H9 (cell line): Measurements from ENCODE around the gene SOCS6. TPM values are rescaled to one million over a fixed set of nuclear protein-coding genes. Genes with fewer than 3 reads are reported as not detected.

Experiments
- DNase-seq: peaks from one replicate; pipeline ENCODE4 v3.0.0-alpha.2; 2017
- H2AFZ ChIP-seq: one replicate; pipeline ENCODE4 v1.6.1; 2013; ENCODE audit warnings: mild to moderate bottlenecking, low read length, control low read depth, moderate library complexity
- H2AK5ac ChIP-seq: 2 replicates; pipeline ENCODE4 v1.6.1; 2013; ENCODE audit warnings: low read length, control low read depth, mixed read lengths; ENCODE audit not compliant: insufficient read length
- H2BK120ac ChIP-seq: one replicate; pipeline ENCODE4 v1.6.1; 2013; ENCODE audit warnings: low read depth, mild to moderate bottlenecking, low read length, control low read depth, inconsistent platforms; ENCODE audit not compliant: poor library complexity, severe bottlenecking
- H2BK12ac ChIP-seq: 2 replicates; pipeline ENCODE4 v1.6.1; 2013; ENCODE audit warnings: low read length, control low read depth, mixed read lengths, low read depth; ENCODE audit not compliant: insufficient read length
- H2BK15ac ChIP-seq: 2 replicates; pipeline ENCODE4 v1.6.1; 2013; ENCODE audit warnings: low read depth, low read length, control low read depth
- H2BK20ac ChIP-seq: one replicate; pipeline ENCODE4 v1.6.1; 2013; ENCODE audit warnings: low read depth, mild to moderate bottlenecking, low read length, control low read depth, inconsistent platforms; ENCODE audit not compliant: poor library complexity, severe bottlenecking
- H2BK5ac ChIP-seq: 2 replicates; pipeline ENCODE4 v1.6.1; 2013; ENCODE audit warnings: low read length, control low read depth, mixed read lengths; ENCODE audit not compliant: insufficient read length
- H3K14ac ChIP-seq: 2 replicates; pipeline ENCODE4 v1.6.1; 2013; ENCODE audit warnings: low read length, control low read depth; ENCODE audit not compliant: insufficient read depth
- H3K18ac ChIP-seq: 2 replicates; pipeline ENCODE4 v1.6.1; 2013; ENCODE audit warnings: low read depth, mild to moderate bottlenecking, mixed read lengths, low read length, control low read depth; ENCODE audit not compliant: insufficient read length
- H3K23ac ChIP-seq: 2 replicates; pipeline ENCODE4 v1.6.1; 2013; ENCODE audit warnings: low read length, control low read depth, mixed read lengths, low read depth; ENCODE audit not compliant: insufficient read length
- H3K23me2 ChIP-seq: 2 replicates; pipeline ENCODE4 v1.6.1; 2013; ENCODE audit warnings: low read depth, mild to moderate bottlenecking, mixed read lengths, low read length, control low read depth; ENCODE audit not compliant: insufficient read length, poor library complexity, severe bottlenecking
- H3K27ac ChIP-seq: 2 replicates; pipeline ENCODE4 v1.5.1; 2013; ENCODE audit warnings: low read length, control low read depth, mixed read lengths, low read depth; ENCODE audit not compliant: insufficient read length
- H3K27me3 ChIP-seq: 2 replicates; pipeline ENCODE4 v1.6.1; 2013; ENCODE audit warnings: low read length, control low read depth, inconsistent platforms; ENCODE audit not compliant: insufficient read depth
- H3K4ac ChIP-seq: 2 replicates; pipeline ENCODE4 v1.6.1; 2013; ENCODE audit warnings: low read depth, mild to moderate bottlenecking, control low read depth, inconsistent platforms, low read length, moderate library complexity
- H3K4me1 ChIP-seq: 2 replicates; pipeline ENCODE4 v1.6.1; 2013; ENCODE audit warnings: low read length, control low read depth, inconsistent platforms; ENCODE audit not compliant: insufficient read depth
- H3K4me2 ChIP-seq: 2 replicates; pipeline ENCODE4 v1.6.1; 2013; ENCODE audit warnings: low read length, control low read depth, mixed read lengths; ENCODE audit not compliant: insufficient read length, insufficient read depth
- H3K56ac ChIP-seq: 2 replicates; pipeline ENCODE4 v1.6.1; 2013; ENCODE audit warnings: low read depth, mild to moderate bottlenecking, mixed read lengths, low read length, control low read depth; ENCODE audit not compliant: insufficient read length
- H3K79me1 ChIP-seq: 2 replicates; pipeline ENCODE4 v1.6.1; 2013; ENCODE audit warnings: low read depth, mild to moderate bottlenecking, moderate library complexity, low read length, control low read depth, inconsistent platforms; ENCODE audit not compliant: insufficient read depth, poor library complexity, severe bottlenecking
- H3K79me2 ChIP-seq: 2 replicates; pipeline ENCODE4 v1.6.1; 2013; ENCODE audit warnings: low read length, control low read depth, inconsistent platforms; ENCODE audit not compliant: insufficient read depth
- H3K9ac ChIP-seq: 2 replicates; pipeline ENCODE4 v1.6.1; 2013; ENCODE audit warnings: low read length, control low read depth, mixed read lengths; ENCODE audit not compliant: insufficient read length; ENCODE audit errors: extremely low read depth
- H3K9me3 ChIP-seq: one replicate; pipeline ENCODE4 v1.6.1; 2013; ENCODE audit warnings: low read depth, low read length, inconsistent platforms; ENCODE audit not compliant: control insufficient read depth
- H3T11ph ChIP-seq: one replicate; pipeline ENCODE4 v1.6.1; 2013; ENCODE audit warnings: mild to moderate bottlenecking, low read length, control low read depth, inconsistent platforms
- H4K20me1 ChIP-seq: one replicate; pipeline ENCODE4 v1.6.1; 2013; ENCODE audit not compliant: control insufficient read depth, insufficient read length, insufficient read depth
- H4K5ac ChIP-seq: 2 replicates; pipeline ENCODE4 v1.6.1; 2013; ENCODE audit warnings: low read depth, mild to moderate bottlenecking, mixed read lengths, low read length, control low read depth; ENCODE audit not compliant: insufficient read length
- H4K8ac ChIP-seq: replicated peaks from 2 replicates; pipeline ENCODE4 v1.6.1; 2013; ENCODE audit warnings: low read length, control low read depth, mixed read lengths, low read depth; ENCODE audit not compliant: insufficient read length
- H4K91ac ChIP-seq: 2 replicates; pipeline ENCODE4 v1.6.1; 2013; ENCODE audit warnings: low read depth, mild to moderate bottlenecking, moderate library complexity, mixed read lengths, low read length, control low read depth; ENCODE audit not compliant: insufficient read length
- H3K27ac Mint-ChIP-seq, 3 experiments: 2 replicates in 2 of 3; 3 replicates in 1 of 3; pipeline ENCODE4 v1.8.0; 2020 to 2021; ENCODE audit warnings: mixed read lengths in 3 of 3, mild to moderate bottlenecking in 1 of 3, moderate library complexity in 1 of 3
- H3K27me3 Mint-ChIP-seq: 2 replicates; pipeline ENCODE4 v1.8.0; 2021; ENCODE audit warnings: low read depth, mild to moderate bottlenecking, moderate library complexity, mixed read lengths
- H3K36me3 Mint-ChIP-seq, 3 experiments: 2 replicates in 2 of 3; 3 replicates in 1 of 3; pipeline ENCODE4 v1.8.0; 2020 to 2021; ENCODE audit warnings: low read depth in 3 of 3, mixed read lengths in 3 of 3; ENCODE audit not compliant: insufficient read depth in 1 of 3
- H3K4me1 Mint-ChIP-seq, 2 experiments: 2 replicates each; pipeline ENCODE4 v1.8.0; 2020; ENCODE audit warnings: mixed read lengths in 2 of 2
- H3K4me3 Mint-ChIP-seq, 2 experiments: 2 replicates in 1 of 2; 3 replicates in 1 of 2; pipeline ENCODE4 v1.8.0; 2020 to 2021; ENCODE audit warnings: mild to moderate bottlenecking in 2 of 2, mixed read lengths in 2 of 2, moderate library complexity in 1 of 2
- H3K9me3 Mint-ChIP-seq, 2 experiments: 2 replicates in 1 of 2; 3 replicates in 1 of 2; pipeline ENCODE4 v1.8.0; 2020; ENCODE audit warnings: mild to moderate bottlenecking in 2 of 2, mixed read lengths in 2 of 2, moderate library complexity in 1 of 2
- total RNA-seq: library from RNA; stranded (reverse); gene quantifications from 2 replicates; pipeline ENCODE4 v1.2.1, GENCODE V29; 2021
- TF ChIP-seq, protein P1 (sequence below): fragments of 200-600 bp; sonication (generic); conservative IDR thresholded peaks from 3 replicates; pipeline ENCODE4 v1.8.0; 2021; ENCODE audit warnings: antibody characterized with exemption, mild to moderate bottlenecking

SOCS6 gene
- total RNA-seq, 1 experiment from 2014 or later: 24.5 TPM

DNA sequence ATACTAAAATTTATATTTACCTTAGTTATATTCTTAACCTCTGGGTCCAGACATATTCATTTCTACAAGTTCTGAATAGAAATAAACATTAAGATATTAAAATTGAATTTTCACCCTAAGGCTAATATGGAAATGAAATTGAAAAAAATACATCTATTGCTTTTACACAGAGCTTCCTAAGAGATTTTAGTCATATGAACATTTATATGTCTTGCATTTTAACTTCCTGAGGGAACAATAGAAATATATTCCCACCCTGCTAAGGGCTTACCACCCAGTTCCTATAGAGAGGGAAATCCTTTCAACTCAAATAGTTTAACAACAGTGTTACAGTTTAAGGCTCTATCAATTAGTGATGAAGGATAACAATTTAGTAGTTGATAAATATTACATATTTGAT is 60.5 kb downstream of the SOCS6 start:
- no peak overlapping the region for H3K27ac ChIP-seq
- Mint-ChIP-seq H3K4me1 (peaks cover 14 to 23% of the 10 kb centered on the region in 2 experiments), H3K27me3 (no peaks in the 10 kb centered on the region), H3K36me3 (peaks cover 14 to 48% (median 39%) of the 10 kb centered on the region in 3 experiments), H3K4me3 (no peak overlapping the region), H3K9me3 (peaks cover 13 to 18% of the 10 kb centered on the region in 2 experiments), H3K27ac (no peak overlapping the region)
- H3K79me2 ChIP-seq: no peaks in the 10 kb centered on the region
- H3K79me1 ChIP-seq: no peaks in the 10 kb centered on the region
- no peak overlapping the region for H2BK12ac ChIP-seq
- TF ChIP-seq, protein P1, sequence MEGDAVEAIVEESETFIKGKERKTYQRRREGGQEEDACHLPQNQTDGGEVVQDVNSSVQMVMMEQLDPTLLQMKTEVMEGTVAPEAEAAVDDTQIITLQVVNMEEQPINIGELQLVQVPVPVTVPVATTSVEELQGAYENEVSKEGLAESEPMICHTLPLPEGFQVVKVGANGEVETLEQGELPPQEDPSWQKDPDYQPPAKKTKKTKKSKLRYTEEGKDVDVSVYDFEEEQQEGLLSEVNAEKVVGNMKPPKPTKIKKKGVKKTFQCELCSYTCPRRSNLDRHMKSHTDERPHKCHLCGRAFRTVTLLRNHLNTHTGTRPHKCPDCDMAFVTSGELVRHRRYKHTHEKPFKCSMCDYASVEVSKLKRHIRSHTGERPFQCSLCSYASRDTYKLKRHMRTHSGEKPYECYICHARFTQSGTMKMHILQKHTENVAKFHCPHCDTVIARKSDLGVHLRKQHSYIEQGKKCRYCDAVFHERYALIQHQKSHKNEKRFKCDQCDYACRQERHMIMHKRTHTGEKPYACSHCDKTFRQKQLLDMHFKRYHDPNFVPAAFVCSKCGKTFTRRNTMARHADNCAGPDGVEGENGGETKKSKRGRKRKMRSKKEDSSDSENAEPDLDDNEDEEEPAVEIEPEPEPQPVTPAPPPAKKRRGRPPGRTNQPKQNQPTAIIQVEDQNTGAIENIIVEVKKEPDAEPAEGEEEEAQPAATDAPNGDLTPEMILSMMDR: no peak
- no peak overlapping the region for H4K8ac ChIP-seq
- H3K27me3 ChIP-seq: no peaks in the 10 kb centered on the region
- no peaks in the 10 kb centered on the region; the same call in 1 of the 2 replicates for H3K4me1 ChIP-seq
- H3K9me3 ChIP-seq: no peaks in the 10 kb centered on the region
- no peak overlapping the region for H3K9ac ChIP-seq
- H3K23me2 ChIP-seq: no peaks in the 10 kb centered on the region
- no peak overlapping the region for H3T11ph ChIP-seq
- no peaks in the 10 kb centered on the region for H4K20me1 ChIP-seq
- DNase-seq: no peak
- H3K56ac ChIP-seq: no peak overlapping the region
- no peak overlapping the region for H2AFZ ChIP-seq
- no peak overlapping the region for H3K4me2 ChIP-seq
- H3K18ac ChIP-seq: no peak overlapping the region
- no peak overlapping the region for H2AK5ac ChIP-seq
- no peak overlapping the region for H2BK5ac ChIP-seq
- no peak overlapping the region for H2BK120ac ChIP-seq
- H3K14ac ChIP-seq: no peak overlapping the region
- no peak overlapping the region for H2BK20ac ChIP-seq
- no peak overlapping the region for H4K5ac ChIP-seq
- no peak overlapping the region for H3K23ac ChIP-seq
- no peak overlapping the region for H3K4ac ChIP-seq
- no peak overlapping the region for H2BK15ac ChIP-seq
- H4K91ac ChIP-seq: no peak overlapping the region
